HG02642 (cell line): ENCODE data around the gene GJB2.
A peak's percentile ranks its signal among the peaks of the same experiment; 100 is the strongest.
"Not testable (repeated sequence)": the region's sequence is repeated elsewhere in the genome, so short reads cannot be mapped to it uniquely, and the experiment has no call there.

Experiments
- ATAC-seq: cut with Tn5 transposase; IDR thresholded peaks from one replicate; pipeline ENCODE4 v1.9.1; 2021; ENCODE audit warnings: mild to moderate bottlenecking; ENCODE audit not compliant: unreplicated experiment, poor library complexity

The GJB2 gene

GRCh38 chr13:20171364-20171763, 21.4 kb downstream of the GJB2 start:
- no peak for ATAC-seq

- no peak for ATAC-seq
These were observed 21.8 kb downstream of the GJB2 start for GRCh38 chr13:20170921-20171320.

GRCh38 chr13:20168396-20168795, 24.3 kb downstream of the GJB2 start:
- ATAC-seq: no peak

GRCh38 chr13:20165417-20166257, 27.1 kb downstream of the GJB2 start:
- ATAC-seq: no peak

GRCh38 chr13:20161951-20162300, 30.8 kb downstream of the GJB2 start:
- no peak for ATAC-seq

- peak; percentile 63 for ATAC-seq
These were observed 31.3 kb downstream of the GJB2 start for GRCh38 chr13:20161275-20161950.

- ATAC-seq: peak; percentile 68
These were observed 32.1 kb downstream of the GJB2 start, which contains the start of gene GJA3 for GRCh38 chr13:20160306-20161274. TSS of gene GJA3 (minus strand) at chr13:20161052. CDS start at chr13:20143288, 17,764 bp downstream.

GRCh38 chr13:20159646-20160305, 33.0 kb downstream of the GJB2 start:
- no peak for ATAC-seq

GRCh38 chr13:20157151-20157796, 35.5 kb downstream of the GJB2 start:
- no peak for ATAC-seq

- ATAC-seq: no peak
These were observed 36.0 kb downstream of the GJB2 start for GRCh38 chr13:20156702-20157101.

- not testable (repeated sequence) for ATAC-seq
These were observed 39.4 kb downstream of the GJB2 start for GRCh38 chr13:20153290-20153689.

- ATAC-seq: no peak
These were observed 41.1 kb downstream of the GJB2 start for GRCh38 chr13:20151612-20152011.

- ATAC-seq: no peak
These were observed 41.7 kb downstream of the GJB2 start for GRCh38 chr13:20151016-20151415.

- ATAC-seq: no peak
These were observed 42.2 kb downstream of the GJB2 start for GRCh38 chr13:20150561-20150960.

GRCh38 chr13:20149762-20150161, 43.0 kb downstream of the GJB2 start:
- ATAC-seq: no peak

GRCh38 chr13:20148501-20149183, 44.1 kb downstream of the GJB2 start:
- no peak for ATAC-seq

GRCh38 chr13:20146381-20146780, 46.4 kb downstream of the GJB2 start:
- no peak for ATAC-seq

- ATAC-seq: no peak
These were observed 47.2 kb downstream of the GJB2 start for GRCh38 chr13:20145521-20145920.
